ENCODE results near the gene VAV3.

Gene VAV3

GRCh38 chr1:107830075-107830474 lies 134.9 kb downstream of the VAV3 start:
- no peak for DNase-seq (ENCODE audit: extremely low read depth, low read depth)
- no peak for TF ChIP-seq CTCF (IDR thresholded peaks at IDR 0.05; ENCODE audit: low read depth, low read length)

- TF ChIP-seq CTCF (IDR thresholded peaks at IDR 0.05; ENCODE audit: low read depth, low read length): no peak
- no peak for DNase-seq (ENCODE audit: extremely low read depth, low read depth)
Observed at GRCh38 chr1:107829036-107829770, 135.8 kb downstream of the VAV3 start.

GRCh38 chr1:107824946-107825345 lies 140.0 kb downstream of the VAV3 start:
- TF ChIP-seq CTCF (IDR thresholded peaks at IDR 0.05; ENCODE audit: low read depth, low read length): no peak
- DNase-seq (ENCODE audit: extremely low read depth, low read depth): no peak

- DNase-seq (ENCODE audit: extremely low read depth, low read depth): no peak
- TF ChIP-seq CTCF (IDR thresholded peaks at IDR 0.05; ENCODE audit: low read depth, low read length): no peak
Observed at GRCh38 chr1:107821340-107821739, 143.6 kb downstream of the VAV3 start.

- DNase-seq (ENCODE audit: extremely low read depth, low read depth): no peak
- no peak for TF ChIP-seq CTCF (IDR thresholded peaks at IDR 0.05; ENCODE audit: low read depth, low read length)
Observed at GRCh38 chr1:107820801-107821200, 144.2 kb downstream of the VAV3 start.

GRCh38 chr1:107817935-107818334 lies 147.0 kb downstream of the VAV3 start:
- no peak for TF ChIP-seq CTCF (IDR thresholded peaks at IDR 0.05; ENCODE audit: low read depth, low read length)

GRCh38 chr1:107817206-107817605 lies 147.8 kb downstream of the VAV3 start:
- no peak for DNase-seq (ENCODE audit: extremely low read depth, low read depth)
- no peak for TF ChIP-seq CTCF (IDR thresholded peaks at IDR 0.05; ENCODE audit: low read depth, low read length)

More at GRCh38 chr1:107817935-107818334, 147.0 kb downstream of the VAV3 start:
- no peak for DNase-seq (ENCODE audit: extremely low read depth, low read depth)
